Adrenal gland (tissue), 12 donors: Measurements from ENCODE around the gene ACTN1. TPM values are rescaled to one million over a fixed set of nuclear protein-coding genes. Genes with fewer than 3 reads are reported as not detected.

Experiments
- DNase-seq, 7 donors: peaks; one replicate each; pipeline ENCODE4 v3.0.0-alpha.2; 2019 to 2020
- H3K27ac ChIP-seq, 5 donors: fragments of 200-600 bp; sonication (generic) in 4 of 5; 1 replicate in 3 of 5; 2 replicates in 2 of 5; pipeline versions ENCODE4 v1.5.1 to v1.8.0; 2016 to 2020; ENCODE audit warnings: mild to moderate bottlenecking in 1 of 5
- H3K27me3 ChIP-seq: fragments of 200-600 bp; 2 replicates; pipeline ENCODE4 v1.8.0; 2021
- H3K36me3 ChIP-seq, 2 donors: fragments of 200-600 bp; replicated peaks in 1 of 2; 1 replicate in 1 of 2; 2 replicates in 1 of 2; pipeline versions ENCODE4 v1.5.1 to v1.8.0; 2018 to 2022
- H3K4me1 ChIP-seq, 2 donors: fragments of 200-600 bp; replicated peaks in 1 of 2; 1 replicate in 1 of 2; 2 replicates in 1 of 2; pipeline versions ENCODE4 v1.5.1 to v1.8.0; 2018 to 2021
- H3K4me3 ChIP-seq, 4 donors: fragments of 200-600 bp; sonication (generic) in 3 of 4; one replicate each; pipeline ENCODE4 v1.5.1; 2016 to 2018
- H3K9me3 ChIP-seq, 3 donors: fragments of 200-600 bp; sonication (generic) in 1 of 3; replicated peaks in 1 of 3; 1 replicate in 2 of 3; 2 replicates in 1 of 3; pipeline versions ENCODE4 v1.5.1 to v1.8.0; 2016 to 2021
- POLR2A ChIP-seq, 2 donors: fragments of 450-650 bp; IDR thresholded peaks; one replicate each; pipeline ENCODE4 v1.6.1; 2017; ENCODE audit warnings: antibody characterized with exemption in 2 of 2, mild to moderate bottlenecking in 2 of 2, moderate library complexity in 1 of 2
- WGBS, 4 donors: extraction: QIAGEN DNeasy Blood & Tissue Kit in 2 of 4; methylation state at CpG; one replicate each; pipeline versions ENCODE4 v1.1.5 to v1.1.7; 2013 to 2017; 5-methylcytosine and 5-hydroxymethylcytosine counted together
- intact Hi-C, 2 donors: fragments of 100-400 bp; cut with DNase I; formaldehyde crosslinking; loops; one replicate each; pipeline versions ENCODE4 v1.14.1 to v1.15.0; 2022 to 2023
- polyA plus RNA-seq, 3 donors: library from polyadenylated mRNA; stranded (reverse); fragments of 200-250 nt in 2 of 3; fragments of 350-450 nt in 1 of 3; fragmentation: Illumina TruSeq in 1 of 3; extraction: RNeasy Lipid Tissue Mini Kit (QIAGEN cat#74804) in 1 of 3; gene quantifications; one replicate each; pipeline ENCODE4 v1.2.3, GENCODE V29; 2013 to 2014
- total RNA-seq, 9 donors: library from RNA; depleted of rRNA in 4 of 9; stranded (reverse); fragments of >200 nt in 4 of 9; fragments of 120-200 nt in 1 of 9; fragmentation: NEBNext Ultra II Directional in 1 of 9; extraction: Animal tissue kit (Norgen Biotek cat#: 25700) in 1 of 9; gene quantifications; one replicate each; pipeline versions ENCODE4 v1.1.0 to v1.2.4, GENCODE V29; 2013 to 2023
- TF ChIP-seq, protein P1 (sequence below), 6 experiments: fragments of 450-650 bp in 4 of 6; fragments of 200-600 bp in 2 of 6; sonication (generic) in 1 of 6; IDR thresholded peaks; 1 replicate in 5 of 6; 2 replicates in 1 of 6; pipeline versions ENCODE4 v1.5.1 to v1.8.0; 2016 to 2021; ENCODE audit warnings: antibody characterized with exemption in 6 of 6, mild to moderate bottlenecking in 2 of 6, moderate library complexity in 1 of 6
- donor health status: healthy with polysubstance abuse.
- donor health status: Bipolar disorder and iron deficiency.
- donor health status: DM: yes; HTN: yes; CAD: no.
- donor health status: DM: no; HTN: no; CAD: no.
- donor health status: DM: no; HTN: no; CAD: no.
- donor health status: DM: yes; HTN: yes; CAD: no.

ACTN1 gene
- total and polyA plus RNA-seq, 12 donors = 11.6 to 180 (median 74.3) TPM

DNA sequence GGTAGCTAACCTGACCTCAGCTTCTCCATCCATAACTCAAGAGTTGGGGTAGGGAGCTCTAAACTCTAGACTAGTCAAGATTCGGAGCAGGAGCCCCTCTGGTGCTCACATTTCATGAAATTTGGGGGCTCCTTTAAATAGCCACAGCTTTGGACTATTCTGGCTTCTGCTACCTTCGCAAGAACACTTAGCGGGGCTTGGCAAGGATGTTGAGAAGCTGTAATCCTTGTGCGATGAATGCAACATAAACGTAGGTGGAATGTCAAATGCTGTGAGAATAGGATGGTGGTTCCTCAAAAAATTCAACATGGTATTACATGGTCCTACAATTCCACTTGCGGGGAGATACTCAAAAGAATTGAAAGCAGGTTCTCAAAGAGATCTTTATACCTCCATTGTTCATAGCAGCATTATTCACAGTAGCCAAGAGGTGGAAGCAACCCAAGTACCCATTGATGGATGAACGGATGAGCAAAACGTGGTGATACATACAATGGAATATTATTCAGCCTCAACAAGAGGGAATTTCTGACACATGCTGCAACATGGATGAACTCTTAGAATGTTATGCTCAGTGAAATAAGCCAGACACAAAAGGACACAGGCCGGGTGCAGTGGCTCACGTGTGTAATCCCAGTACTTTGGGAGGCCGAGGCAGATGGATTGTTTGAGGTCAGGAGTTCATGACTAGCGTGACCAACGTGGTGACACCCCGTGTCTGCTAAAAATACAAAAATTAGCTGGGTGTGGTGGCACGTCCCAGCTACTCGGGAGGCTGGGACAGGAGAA, 73.8 kb downstream of the ACTN1 start:
- TF ChIP-seq, protein P1, sequence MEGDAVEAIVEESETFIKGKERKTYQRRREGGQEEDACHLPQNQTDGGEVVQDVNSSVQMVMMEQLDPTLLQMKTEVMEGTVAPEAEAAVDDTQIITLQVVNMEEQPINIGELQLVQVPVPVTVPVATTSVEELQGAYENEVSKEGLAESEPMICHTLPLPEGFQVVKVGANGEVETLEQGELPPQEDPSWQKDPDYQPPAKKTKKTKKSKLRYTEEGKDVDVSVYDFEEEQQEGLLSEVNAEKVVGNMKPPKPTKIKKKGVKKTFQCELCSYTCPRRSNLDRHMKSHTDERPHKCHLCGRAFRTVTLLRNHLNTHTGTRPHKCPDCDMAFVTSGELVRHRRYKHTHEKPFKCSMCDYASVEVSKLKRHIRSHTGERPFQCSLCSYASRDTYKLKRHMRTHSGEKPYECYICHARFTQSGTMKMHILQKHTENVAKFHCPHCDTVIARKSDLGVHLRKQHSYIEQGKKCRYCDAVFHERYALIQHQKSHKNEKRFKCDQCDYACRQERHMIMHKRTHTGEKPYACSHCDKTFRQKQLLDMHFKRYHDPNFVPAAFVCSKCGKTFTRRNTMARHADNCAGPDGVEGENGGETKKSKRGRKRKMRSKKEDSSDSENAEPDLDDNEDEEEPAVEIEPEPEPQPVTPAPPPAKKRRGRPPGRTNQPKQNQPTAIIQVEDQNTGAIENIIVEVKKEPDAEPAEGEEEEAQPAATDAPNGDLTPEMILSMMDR (IDR thresholded peaks at IDR 0.05) = no peak
- no peak for TF ChIP-seq POLR2A (IDR thresholded peaks at IDR 0.05)
- WGBS, 4 donors = 87 to 92% (median 91%) methylated on average over 16 of the region's 16 CpGs
- peaks cover 0 to 80% of the 10 kb centered on the region in 2 donors for H3K36me3 ChIP-seq
- intact Hi-C loops = no loop called here
- H3K27ac ChIP-seq = no peak overlapping the region
- no peaks in the 10 kb centered on the region for H3K4me1 ChIP-seq
- no peak for DNase-seq
- H3K9me3 ChIP-seq = no peaks in the 10 kb centered on the region
- H3K27me3 ChIP-seq = no peaks in the 10 kb centered on the region
- no peak overlapping the region for H3K4me3 ChIP-seq

DNA sequence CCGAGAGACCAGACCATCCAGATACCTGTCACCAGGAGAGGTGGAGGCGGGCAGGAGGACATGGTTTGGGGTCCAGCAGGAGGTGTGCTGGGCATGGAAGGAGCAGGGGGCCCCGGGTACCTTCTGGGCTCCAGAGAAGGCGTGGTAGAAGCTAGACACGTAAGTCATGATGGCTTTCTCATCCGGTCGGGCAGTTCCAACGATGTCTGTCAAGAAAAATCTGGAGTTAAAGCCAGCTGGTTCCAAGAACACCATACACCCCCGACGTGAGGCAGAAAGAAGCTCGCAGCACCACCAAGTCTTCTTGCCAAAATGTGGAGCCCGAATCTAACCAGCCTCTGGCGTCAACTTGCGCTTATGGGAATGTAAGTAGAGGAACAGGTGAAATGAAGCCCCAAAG, 76.7 kb downstream of the ACTN1 start:
- no peaks in the 10 kb centered on the region for H3K9me3 ChIP-seq
- H3K27ac ChIP-seq = no peak overlapping the region
- TF ChIP-seq POLR2A (IDR thresholded peaks at IDR 0.05) = no peak
- TF ChIP-seq, protein P1 (IDR thresholded peaks at IDR 0.05) = no peak
- DNase-seq = no peak
- intact Hi-C loops = no loop called here
- no peaks in the 10 kb centered on the region for H3K27me3 ChIP-seq
- H3K4me3 ChIP-seq = no peak overlapping the region
- WGBS, 4 donors = 92 to 97% (median 95%) methylated on average over 14 of the region's 14 CpGs
- H3K4me1 ChIP-seq = no peaks in the 10 kb centered on the region
- peaks cover 0 to 75% of the 10 kb centered on the region in 2 donors for H3K36me3 ChIP-seq

DNA sequence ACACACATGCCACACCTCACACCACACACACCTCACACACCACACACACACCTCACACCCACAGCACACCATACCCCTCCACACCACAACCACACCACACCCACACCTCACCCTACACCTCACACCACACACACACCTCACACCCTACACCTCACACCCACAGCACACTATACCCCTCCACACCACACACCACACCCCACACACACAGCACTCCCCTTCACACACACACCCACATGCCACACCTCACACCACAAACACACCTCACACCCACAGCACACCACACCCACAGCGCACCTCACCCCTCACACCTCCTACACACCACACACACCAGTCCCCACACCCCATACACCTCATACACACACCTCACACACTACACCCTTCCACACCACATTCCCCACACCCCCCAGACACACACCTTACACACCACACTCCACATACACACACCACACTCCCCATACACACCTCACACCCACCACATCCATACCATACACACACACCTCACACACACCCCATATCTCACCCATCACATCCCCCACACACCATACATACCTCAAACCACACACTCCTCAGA, 80.0 kb downstream of the ACTN1 start:
- intact Hi-C loops = no loop called here
- no peak for DNase-seq
- WGBS, 4 donors = 93 to 100% (median 97%) methylated on average over 1 of the region's 1 CpG
- no peaks in the 10 kb centered on the region for H3K27me3 ChIP-seq
- H3K27ac ChIP-seq = no peak overlapping the region
- H3K36me3 ChIP-seq = peaks cover 0 to 63% of the 10 kb centered on the region in 2 donors
- no peaks in the 10 kb centered on the region for H3K4me1 ChIP-seq
- H3K9me3 ChIP-seq = no peaks in the 10 kb centered on the region
- H3K4me3 ChIP-seq = no peak overlapping the region
- TF ChIP-seq, protein P1 (IDR thresholded peaks at IDR 0.05) = no peak
- TF ChIP-seq POLR2A (IDR thresholded peaks at IDR 0.05) = no peak

DNA sequence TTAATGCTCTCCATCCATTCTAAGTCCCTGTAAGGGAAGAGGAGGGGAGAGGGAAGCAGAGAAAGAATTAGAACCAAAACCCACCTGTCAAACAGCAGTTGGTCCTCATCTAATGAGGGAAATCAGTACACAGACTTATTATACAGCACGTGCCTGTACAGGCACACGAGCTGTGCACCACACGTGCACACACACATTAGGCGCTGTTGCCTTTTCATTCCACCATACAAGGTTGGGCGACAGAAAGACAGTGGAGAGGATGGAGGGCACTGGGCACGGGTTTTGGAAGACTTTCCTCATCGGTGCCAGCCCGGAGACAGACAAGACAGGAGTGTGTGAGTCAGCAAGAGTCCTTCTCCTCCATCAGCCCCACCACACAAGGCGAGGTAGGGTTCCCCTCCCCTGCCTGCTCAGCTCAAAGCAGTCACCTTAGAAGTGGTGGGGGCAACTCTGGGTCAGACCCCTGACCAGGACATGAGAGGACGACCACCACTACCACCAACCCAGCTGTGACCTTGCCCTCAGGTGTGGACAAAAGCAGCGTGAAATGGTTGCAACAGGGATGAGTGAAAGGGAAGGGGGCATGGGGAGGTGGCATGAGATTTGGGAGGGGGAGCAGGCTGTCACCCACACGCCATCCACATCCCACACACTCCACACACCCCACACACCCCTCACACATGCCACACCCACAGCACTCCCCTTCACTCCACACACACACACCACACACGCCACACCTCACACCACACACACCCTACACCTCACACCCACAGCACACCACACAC, 80.7 kb downstream of the ACTN1 start:
- no peaks in the 10 kb centered on the region for H3K27me3 ChIP-seq
- intact Hi-C loops = no loop called here
- no peaks in the 10 kb centered on the region for H3K4me1 ChIP-seq
- 77 to 90% (median 82%) methylated on average over 9 to 13 of the region's 13 CpGs for WGBS, 4 donors
- H3K4me3 ChIP-seq = no peak overlapping the region
- no peak overlapping the region for H3K27ac ChIP-seq
- no peaks in the 10 kb centered on the region for H3K9me3 ChIP-seq
- H3K36me3 ChIP-seq = peaks cover 0 to 61% of the 10 kb centered on the region in 2 donors
- no peak for TF ChIP-seq POLR2A (IDR thresholded peaks at IDR 0.05)
- TF ChIP-seq, protein P1 (IDR thresholded peaks at IDR 0.05) = no peak
- no peak for DNase-seq
